Raji (cell line): Measurements from ENCODE around the gene TMEM17.

ENCODE experiments used
- POLR2A ChIP-seq: IDR thresholded peaks from 2 replicates; pipeline ENCODE4 v1.6.1; 2011; ENCODE audit warnings: low read depth, low read length, control low read depth; ENCODE audit not compliant: insufficient read depth

TMEM17 gene

GRCh38 chr2:62456721-62457539, 49.1 kb downstream of the TMEM17 start:
- no peak for TF ChIP-seq POLR2A

- TF ChIP-seq POLR2A, result no peak
Measured at GRCh38 chr2:62455957-62456692, 49.9 kb downstream of the TMEM17 start.

- no peak for TF ChIP-seq POLR2A
Measured at GRCh38 chr2:62453955-62454354, 52.0 kb downstream of the TMEM17 start.

GRCh38 chr2:62452701-62453454, 53.1 kb downstream of the TMEM17 start:
- no peak for TF ChIP-seq POLR2A

GRCh38 chr2:62450716-62451191, 55.2 kb downstream of the TMEM17 start:
- no peak for TF ChIP-seq POLR2A
